Measurements from ENCODE around the gene CORIN. TPM values are rescaled to one million over a fixed set of nuclear protein-coding genes. Genes with fewer than 3 reads are reported as not detected.

The CORIN gene
- total RNA-seq, 1 experiment from 2014 or later: not detected

DNA sequence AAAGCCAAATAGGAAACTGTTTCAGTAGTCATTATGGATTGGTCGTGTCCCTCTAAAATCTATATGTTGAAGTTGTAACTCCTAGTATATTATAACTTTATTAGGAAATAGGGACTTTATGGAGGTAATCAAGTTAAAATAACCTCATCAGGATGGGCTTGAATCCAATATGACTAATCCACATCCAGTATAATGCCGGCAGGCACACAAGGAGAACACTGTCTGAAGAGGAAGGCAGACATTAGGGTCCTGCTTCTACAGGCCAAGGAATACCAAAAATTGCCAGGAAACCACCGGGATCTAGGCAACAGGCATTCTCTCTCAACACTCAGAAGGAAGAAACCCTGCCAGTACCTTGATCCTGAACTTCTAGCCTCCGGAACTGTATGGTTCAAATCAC, 222.5 kb downstream of the CORIN start:
- Histone ChIP-seq H3K4me1 (ENCODE audit: insufficient read depth, low read length, poor library complexity, severe bottlenecking) (no peaks in the 10 kb centered on the region), H3K4me3 (ENCODE audit: low read depth, low read length, poor library complexity, severe bottlenecking) (no peak overlapping the region), H3K36me3 (ENCODE audit: insufficient read depth, low read length, poor library complexity, severe bottlenecking) (no peaks in the 10 kb centered on the region), H3K27me3 (replicated peaks; ENCODE audit: insufficient read depth, low read depth, low read length, poor library complexity) (no peaks in the 10 kb centered on the region), H3K9me3 (ENCODE audit: low read depth, low read length, poor library complexity, severe bottlenecking) (no peaks in the 10 kb centered on the region), H3K27ac (ENCODE audit: low read depth, low read length, poor library complexity, severe bottlenecking) (no peak overlapping the region)
- intact Hi-C loops (cut with micrococcal nuclease; ENCODE audit: unreplicated experiment): no loop called here
- TF ChIP-seq EZH2 (IDR thresholded peaks at IDR 0.05; ENCODE audit: borderline replicate concordance, low read depth, low read length, poor library complexity, severe bottlenecking): no peak
- TF ChIP-seq, protein P1, sequence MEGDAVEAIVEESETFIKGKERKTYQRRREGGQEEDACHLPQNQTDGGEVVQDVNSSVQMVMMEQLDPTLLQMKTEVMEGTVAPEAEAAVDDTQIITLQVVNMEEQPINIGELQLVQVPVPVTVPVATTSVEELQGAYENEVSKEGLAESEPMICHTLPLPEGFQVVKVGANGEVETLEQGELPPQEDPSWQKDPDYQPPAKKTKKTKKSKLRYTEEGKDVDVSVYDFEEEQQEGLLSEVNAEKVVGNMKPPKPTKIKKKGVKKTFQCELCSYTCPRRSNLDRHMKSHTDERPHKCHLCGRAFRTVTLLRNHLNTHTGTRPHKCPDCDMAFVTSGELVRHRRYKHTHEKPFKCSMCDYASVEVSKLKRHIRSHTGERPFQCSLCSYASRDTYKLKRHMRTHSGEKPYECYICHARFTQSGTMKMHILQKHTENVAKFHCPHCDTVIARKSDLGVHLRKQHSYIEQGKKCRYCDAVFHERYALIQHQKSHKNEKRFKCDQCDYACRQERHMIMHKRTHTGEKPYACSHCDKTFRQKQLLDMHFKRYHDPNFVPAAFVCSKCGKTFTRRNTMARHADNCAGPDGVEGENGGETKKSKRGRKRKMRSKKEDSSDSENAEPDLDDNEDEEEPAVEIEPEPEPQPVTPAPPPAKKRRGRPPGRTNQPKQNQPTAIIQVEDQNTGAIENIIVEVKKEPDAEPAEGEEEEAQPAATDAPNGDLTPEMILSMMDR (conservative IDR thresholded peaks at IDR 0.05; ENCODE audit: low read depth, low read length): no peak
- DNase-seq (ENCODE audit: low spot score): no peak
- BruUV-seq (replicated peaks): no TSS peak
- ChIA-PET CTCF (no interaction called here), POLR2A (ENCODE audit: low non-redundant PET) (no interaction called here)

DNA sequence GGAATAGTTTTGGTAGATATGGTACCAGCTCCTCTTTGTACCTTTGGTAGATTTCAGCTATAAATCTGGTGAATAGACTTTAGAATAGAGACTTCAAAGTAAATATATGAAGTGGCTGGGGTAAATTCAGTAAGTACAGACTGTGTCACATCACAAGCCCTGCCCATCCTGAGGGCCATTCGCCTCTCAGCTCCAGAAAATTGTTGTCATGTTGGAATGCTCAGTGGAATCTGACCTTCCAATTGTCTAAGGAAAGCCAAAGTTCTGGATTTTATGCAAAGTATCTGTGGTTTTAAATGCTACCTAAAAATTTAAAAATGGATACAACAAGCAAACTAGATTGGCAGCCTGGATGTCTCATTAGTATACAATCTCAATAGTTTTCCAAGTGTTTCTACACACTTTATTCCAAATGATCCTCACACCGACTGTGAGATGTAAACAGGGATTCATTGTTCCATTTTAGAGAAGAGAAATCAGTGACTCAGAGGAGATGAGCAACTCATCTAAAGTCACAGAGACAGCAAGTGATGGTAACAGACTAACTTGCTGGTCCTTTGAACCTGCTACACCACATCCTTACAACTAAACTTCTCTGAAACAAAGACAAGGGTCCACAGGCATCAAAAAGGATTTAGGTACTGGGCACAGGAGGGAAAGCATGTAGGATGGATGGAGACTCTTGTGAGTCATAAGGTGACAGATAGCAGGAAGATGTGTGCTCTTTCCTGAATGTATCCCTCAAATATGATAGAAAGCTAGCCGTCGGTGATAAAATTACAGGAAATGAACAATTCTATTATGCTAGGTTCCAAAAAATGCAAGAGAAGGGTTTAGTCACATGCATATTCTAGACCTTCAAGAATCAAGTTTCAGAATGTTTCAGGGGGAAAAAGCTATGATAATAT, 225.5 kb downstream of the CORIN start:
- no peaks in the 10 kb centered on the region for H3K36me3 ChIP-seq (ENCODE audit: insufficient read depth, low read length, poor library complexity, severe bottlenecking)
- POLR2A ChIA-PET (ENCODE audit: low non-redundant PET): no interaction called here
- BruUV-seq (replicated peaks): no TSS peak
- no peaks in the 10 kb centered on the region for H3K27me3 ChIP-seq (replicated peaks; ENCODE audit: insufficient read depth, low read depth, low read length, poor library complexity)
- H3K27ac ChIP-seq (ENCODE audit: low read depth, low read length, poor library complexity, severe bottlenecking): no peak overlapping the region
- TF ChIP-seq, protein P1 (conservative IDR thresholded peaks at IDR 0.05; ENCODE audit: low read depth, low read length): no peak
- no peak for TF ChIP-seq EZH2 (IDR thresholded peaks at IDR 0.05; ENCODE audit: borderline replicate concordance, low read depth, low read length, poor library complexity, severe bottlenecking)
- no peaks in the 10 kb centered on the region for H3K4me1 ChIP-seq (ENCODE audit: insufficient read depth, low read length, poor library complexity, severe bottlenecking)
- H3K4me3 ChIP-seq (ENCODE audit: low read depth, low read length, poor library complexity, severe bottlenecking): no peak overlapping the region
- CTCF ChIA-PET: no interaction called here
- intact Hi-C loops (cut with micrococcal nuclease; ENCODE audit: unreplicated experiment): no loop called here
- H3K9me3 ChIP-seq (ENCODE audit: low read depth, low read length, poor library complexity, severe bottlenecking): no peaks in the 10 kb centered on the region
- peak; percentile 2 for DNase-seq (ENCODE audit: low spot score)

DNA sequence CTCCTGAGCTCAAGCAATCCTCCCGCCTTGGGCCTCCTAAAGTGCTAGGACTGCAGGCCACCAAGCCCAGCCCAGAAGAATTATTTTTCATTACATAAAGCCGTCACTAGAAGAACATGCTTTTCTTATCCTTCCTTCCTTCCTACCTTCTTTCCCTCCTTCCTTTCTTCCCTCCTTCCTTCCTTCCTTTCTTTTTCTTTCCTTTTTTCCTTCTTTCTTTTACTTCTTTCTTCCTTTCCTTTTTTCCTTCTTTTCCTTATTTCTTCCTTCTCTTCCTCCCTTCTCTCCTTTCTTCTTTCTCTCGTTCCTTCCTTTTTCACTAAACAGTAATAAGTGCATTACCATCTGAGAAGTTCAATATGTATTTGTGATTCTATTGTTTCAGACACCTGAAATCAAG, 231.4 kb downstream of the CORIN start:
- intact Hi-C loops (cut with micrococcal nuclease; ENCODE audit: unreplicated experiment): no loop called here
- H3K36me3 ChIP-seq (ENCODE audit: insufficient read depth, low read length, poor library complexity, severe bottlenecking): no peaks in the 10 kb centered on the region
- H3K4me1 ChIP-seq (ENCODE audit: insufficient read depth, low read length, poor library complexity, severe bottlenecking): no peaks in the 10 kb centered on the region
- ChIA-PET POLR2A (ENCODE audit: low non-redundant PET) (no interaction called here), CTCF (no interaction called here)
- DNase-seq (ENCODE audit: low spot score): no peak
- BruUV-seq (replicated peaks): no TSS peak
- no peaks in the 10 kb centered on the region for H3K9me3 ChIP-seq (ENCODE audit: low read depth, low read length, poor library complexity, severe bottlenecking)
- no peaks in the 10 kb centered on the region for H3K27me3 ChIP-seq (replicated peaks; ENCODE audit: insufficient read depth, low read depth, low read length, poor library complexity)
- no peak overlapping the region for H3K27ac ChIP-seq (ENCODE audit: low read depth, low read length, poor library complexity, severe bottlenecking)
- no peak overlapping the region for H3K4me3 ChIP-seq (ENCODE audit: low read depth, low read length, poor library complexity, severe bottlenecking)
- TF ChIP-seq, protein P1 (conservative IDR thresholded peaks at IDR 0.05; ENCODE audit: low read depth, low read length): no peak
- no peak for TF ChIP-seq EZH2 (IDR thresholded peaks at IDR 0.05; ENCODE audit: borderline replicate concordance, low read depth, low read length, poor library complexity, severe bottlenecking)

Data from A673 (cell line).